Measurements from ENCODE around the gene SERINC2.

GRCh38 chr1:31416101-31416736 lies 3.2 kb downstream of the SERINC2 start:
- TF ChIP-seq, protein P1, sequence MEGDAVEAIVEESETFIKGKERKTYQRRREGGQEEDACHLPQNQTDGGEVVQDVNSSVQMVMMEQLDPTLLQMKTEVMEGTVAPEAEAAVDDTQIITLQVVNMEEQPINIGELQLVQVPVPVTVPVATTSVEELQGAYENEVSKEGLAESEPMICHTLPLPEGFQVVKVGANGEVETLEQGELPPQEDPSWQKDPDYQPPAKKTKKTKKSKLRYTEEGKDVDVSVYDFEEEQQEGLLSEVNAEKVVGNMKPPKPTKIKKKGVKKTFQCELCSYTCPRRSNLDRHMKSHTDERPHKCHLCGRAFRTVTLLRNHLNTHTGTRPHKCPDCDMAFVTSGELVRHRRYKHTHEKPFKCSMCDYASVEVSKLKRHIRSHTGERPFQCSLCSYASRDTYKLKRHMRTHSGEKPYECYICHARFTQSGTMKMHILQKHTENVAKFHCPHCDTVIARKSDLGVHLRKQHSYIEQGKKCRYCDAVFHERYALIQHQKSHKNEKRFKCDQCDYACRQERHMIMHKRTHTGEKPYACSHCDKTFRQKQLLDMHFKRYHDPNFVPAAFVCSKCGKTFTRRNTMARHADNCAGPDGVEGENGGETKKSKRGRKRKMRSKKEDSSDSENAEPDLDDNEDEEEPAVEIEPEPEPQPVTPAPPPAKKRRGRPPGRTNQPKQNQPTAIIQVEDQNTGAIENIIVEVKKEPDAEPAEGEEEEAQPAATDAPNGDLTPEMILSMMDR (conservative IDR thresholded peaks at IDR 0.05 in 1 of 2, IDR thresholded peaks at IDR 0.05 in 1 of 2; ENCODE audit: low read depth in 1 of 2, low read length in 2 of 2) = no peak
- no peak for TF ChIP-seq EZH2 (IDR thresholded peaks at IDR 0.05; ENCODE audit: low read length, missing control alignments)
